ENCODE measurements around the gene BNIP5.
"Not testable (repeated sequence)": the region's sequence is repeated elsewhere in the genome, so short reads cannot be mapped to it uniquely, and the experiment has no call there.

The BNIP5 gene

DNA sequence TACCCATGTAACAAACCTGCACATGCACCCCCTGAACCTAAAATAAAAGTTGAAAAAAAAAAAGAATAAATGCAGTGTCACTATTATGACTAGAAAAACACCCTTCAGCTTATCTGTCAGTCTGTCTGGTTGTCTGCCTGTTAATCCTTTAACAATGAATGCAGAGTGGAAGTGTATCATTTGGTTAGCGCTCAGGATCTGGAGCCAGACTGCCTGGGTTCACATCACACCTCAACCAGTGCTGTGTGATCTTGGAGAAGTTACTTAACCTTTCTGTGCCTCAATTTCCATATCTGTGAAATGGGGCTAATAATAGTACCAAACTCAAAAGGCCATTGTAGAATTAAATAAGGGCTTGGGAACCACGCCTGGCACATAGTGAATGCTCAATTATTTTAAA lies 34.0 kb upstream of the BNIP5 start:
- TF ChIP-seq MYC (IDR thresholded peaks at IDR 0.05; ENCODE audit: low read depth, low read length) (no peak), MAX (IDR thresholded peaks at IDR 0.05; ENCODE audit: low read depth, low read length) (no peak), POLR2A (IDR thresholded peaks at IDR 0.05; ENCODE audit: extremely low read depth, insufficient read length) (no peak), CTCF (IDR thresholded peaks at IDR 0.05; ENCODE audit: low read depth, low read length) (no peak)
- DNase-seq (ENCODE audit: low read depth) = no peak
- H3K4me3 ChIP-seq (ENCODE audit: low read depth, low read length) = no peak overlapping the region

GRCh38 chr6:36368921-36369865 lies 32.5 kb upstream of the BNIP5 start:
- peak; percentile 96 for DNase-seq (ENCODE audit: low read depth)
- H3K4me3 ChIP-seq (ENCODE audit: low read depth, low read length) = no peak overlapping the region
- TF ChIP-seq POLR2A (IDR thresholded peaks at IDR 0.05; ENCODE audit: extremely low read depth, insufficient read length) = no peak
- TF ChIP-seq MYC (IDR thresholded peaks at IDR 0.05; ENCODE audit: low read depth, low read length) = peak; percentile 53; the same call in 1 of the 2 replicates

GRCh38 chr6:36368421-36368820 lies 31.7 kb upstream of the BNIP5 start:
- peak; percentile 48 for DNase-seq (ENCODE audit: low read depth)
- no peak for TF ChIP-seq CTCF (IDR thresholded peaks at IDR 0.05; ENCODE audit: low read depth, low read length)
- TF ChIP-seq MYC (IDR thresholded peaks at IDR 0.05; ENCODE audit: low read depth, low read length) = no peak
- TF ChIP-seq MAX (IDR thresholded peaks at IDR 0.05; ENCODE audit: low read depth, low read length) = no peak
- no peak for TF ChIP-seq POLR2A (IDR thresholded peaks at IDR 0.05; ENCODE audit: extremely low read depth, insufficient read length)
- H3K4me3 ChIP-seq (ENCODE audit: low read depth, low read length) = no peak overlapping the region

DNA sequence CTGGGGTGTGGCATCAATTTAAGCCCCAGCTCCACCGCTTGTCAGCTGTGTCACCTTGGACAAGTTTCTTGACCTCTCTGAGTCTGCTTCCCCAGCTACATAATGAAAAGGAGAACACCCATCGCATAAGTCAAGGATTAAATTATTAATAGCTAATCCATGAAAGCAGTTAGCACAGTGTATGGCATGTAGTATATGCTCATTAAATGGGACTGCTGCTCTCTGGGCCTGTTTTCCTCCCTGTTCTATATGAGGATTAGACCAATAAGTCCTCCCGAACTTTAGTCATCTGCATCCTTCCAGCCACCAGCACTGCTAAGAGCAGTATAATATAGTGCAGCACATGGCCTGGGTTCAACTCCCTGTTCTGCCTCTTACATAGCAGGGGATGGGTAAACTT lies 31.1 kb upstream of the BNIP5 start:
- no peak for DNase-seq (ENCODE audit: low read depth)
- H3K4me3 ChIP-seq (ENCODE audit: low read depth, low read length) = no peak overlapping the region
- TF ChIP-seq MYC (IDR thresholded peaks at IDR 0.05; ENCODE audit: low read depth, low read length) (no peak), CTCF (IDR thresholded peaks at IDR 0.05; ENCODE audit: low read depth, low read length) (no peak), POLR2A (IDR thresholded peaks at IDR 0.05; ENCODE audit: extremely low read depth, insufficient read length) (no peak), MAX (IDR thresholded peaks at IDR 0.05; ENCODE audit: low read depth, low read length) (no peak)

- TF ChIP-seq POLR2A (IDR thresholded peaks at IDR 0.05; ENCODE audit: extremely low read depth, insufficient read length) = no peak
- TF ChIP-seq MAX (IDR thresholded peaks at IDR 0.05; ENCODE audit: low read depth, low read length) = no peak
- no peak for TF ChIP-seq MYC (IDR thresholded peaks at IDR 0.05; ENCODE audit: low read depth, low read length)
- no peak for TF ChIP-seq CTCF (IDR thresholded peaks at IDR 0.05; ENCODE audit: low read depth, low read length)
- no peak for DNase-seq (ENCODE audit: low read depth)
Measured at GRCh38 chr6:36364669-36365479, 28.2 kb upstream of the BNIP5 start.

DNA sequence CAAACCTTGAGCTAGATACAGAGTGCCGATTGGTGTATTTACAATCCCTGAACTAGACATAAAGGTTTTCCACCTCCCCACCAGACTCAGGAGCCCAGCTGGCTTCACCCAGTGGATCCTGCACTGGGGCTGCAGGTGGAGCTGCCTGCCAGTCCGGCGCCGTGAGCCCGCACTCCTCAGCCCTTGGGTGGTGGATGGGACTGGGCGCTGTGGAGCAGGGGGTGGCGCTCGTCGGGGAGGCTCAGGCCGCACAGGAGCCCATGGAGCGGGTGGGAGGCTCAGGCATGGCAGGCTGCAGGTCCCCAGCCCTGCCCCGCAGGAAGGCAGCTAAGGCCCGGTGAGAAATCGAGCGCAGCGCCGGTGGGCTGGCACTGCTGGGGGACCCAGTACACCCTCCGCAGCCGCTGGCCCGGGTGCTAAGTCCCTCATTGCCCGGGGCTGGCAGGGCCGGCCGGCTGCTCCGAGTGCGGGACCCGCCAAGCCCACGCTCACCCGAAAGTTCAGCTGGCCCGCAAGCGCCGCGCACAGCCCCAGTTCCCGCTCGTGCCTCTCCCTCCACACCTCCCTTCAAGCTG lies 27.5 kb upstream of the BNIP5 start:
- DNase-seq (ENCODE audit: low read depth); H3K4me3 ChIP-seq (ENCODE audit: low read depth, low read length): not testable (repeated sequence)

More at GRCh38 chr6:36364669-36365479, 28.2 kb upstream of the BNIP5 start:
- H3K4me3 ChIP-seq (ENCODE audit: low read depth, low read length) = no peak overlapping the region

GRCh38 chr6:36363371-36363752 lies 26.7 kb upstream of the BNIP5 start:
- DNase-seq (ENCODE audit: low read depth) = peak; percentile 55
- H3K4me3 ChIP-seq (ENCODE audit: low read depth, low read length) = not testable (repeated sequence)
